ENCODE measurements around the gene SPATS2L.

DNA sequence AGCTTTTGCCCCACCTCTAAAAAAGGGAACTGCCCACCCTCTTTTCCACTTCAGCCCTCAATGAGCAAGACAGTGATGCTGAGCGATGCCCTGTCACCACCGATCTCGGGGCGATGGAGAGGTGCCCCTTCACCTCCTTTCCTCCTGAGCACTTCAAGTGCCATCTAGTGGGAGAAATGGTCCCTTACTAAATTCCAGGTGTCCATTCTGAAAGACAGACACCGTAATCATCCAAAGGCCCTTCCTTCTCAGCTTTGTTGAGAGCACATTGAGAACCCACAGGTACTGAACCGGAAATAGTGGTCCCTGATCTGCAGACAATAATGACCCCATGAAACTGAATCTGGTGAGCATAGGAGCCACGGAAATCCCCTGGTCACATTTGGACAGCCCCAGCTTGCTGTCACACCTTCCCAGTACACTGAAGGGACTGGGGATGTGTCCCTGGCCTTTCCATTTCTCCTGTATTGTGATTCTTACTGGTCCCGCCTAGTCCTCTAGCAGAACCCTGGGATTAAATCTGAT is 164.9 kb downstream of the SPATS2L start:
- no peak for TF ChIP-seq POLR2AphosphoS5 (IDR thresholded peaks at IDR 0.05; ENCODE audit: low read depth, low read length)
- no peak for TF ChIP-seq TAF1 (IDR thresholded peaks at IDR 0.05; ENCODE audit: borderline replicate concordance, low read depth, low read length)
- TF ChIP-seq POLR2A (IDR thresholded peaks at IDR 0.05; ENCODE audit: low read depth, low read length), result no peak

Measured in GM12892 (cell line).